Measurements from ENCODE around the gene OVAAL.

OVAAL gene

GRCh38 chr1:180560868-180561600 is 2.3 kb downstream of the OVAAL start:
- TF ChIP-seq, protein P1, sequence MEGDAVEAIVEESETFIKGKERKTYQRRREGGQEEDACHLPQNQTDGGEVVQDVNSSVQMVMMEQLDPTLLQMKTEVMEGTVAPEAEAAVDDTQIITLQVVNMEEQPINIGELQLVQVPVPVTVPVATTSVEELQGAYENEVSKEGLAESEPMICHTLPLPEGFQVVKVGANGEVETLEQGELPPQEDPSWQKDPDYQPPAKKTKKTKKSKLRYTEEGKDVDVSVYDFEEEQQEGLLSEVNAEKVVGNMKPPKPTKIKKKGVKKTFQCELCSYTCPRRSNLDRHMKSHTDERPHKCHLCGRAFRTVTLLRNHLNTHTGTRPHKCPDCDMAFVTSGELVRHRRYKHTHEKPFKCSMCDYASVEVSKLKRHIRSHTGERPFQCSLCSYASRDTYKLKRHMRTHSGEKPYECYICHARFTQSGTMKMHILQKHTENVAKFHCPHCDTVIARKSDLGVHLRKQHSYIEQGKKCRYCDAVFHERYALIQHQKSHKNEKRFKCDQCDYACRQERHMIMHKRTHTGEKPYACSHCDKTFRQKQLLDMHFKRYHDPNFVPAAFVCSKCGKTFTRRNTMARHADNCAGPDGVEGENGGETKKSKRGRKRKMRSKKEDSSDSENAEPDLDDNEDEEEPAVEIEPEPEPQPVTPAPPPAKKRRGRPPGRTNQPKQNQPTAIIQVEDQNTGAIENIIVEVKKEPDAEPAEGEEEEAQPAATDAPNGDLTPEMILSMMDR (IDR thresholded peaks at IDR 0.05; ENCODE audit: insufficient read depth, low read depth, low read length, missing control alignments), result no peak
- H3K4me3 ChIP-seq (ENCODE audit: low read depth, low read length), result no peak overlapping the region
- no peak for DNase-seq (ENCODE audit: low read depth)

DNA sequence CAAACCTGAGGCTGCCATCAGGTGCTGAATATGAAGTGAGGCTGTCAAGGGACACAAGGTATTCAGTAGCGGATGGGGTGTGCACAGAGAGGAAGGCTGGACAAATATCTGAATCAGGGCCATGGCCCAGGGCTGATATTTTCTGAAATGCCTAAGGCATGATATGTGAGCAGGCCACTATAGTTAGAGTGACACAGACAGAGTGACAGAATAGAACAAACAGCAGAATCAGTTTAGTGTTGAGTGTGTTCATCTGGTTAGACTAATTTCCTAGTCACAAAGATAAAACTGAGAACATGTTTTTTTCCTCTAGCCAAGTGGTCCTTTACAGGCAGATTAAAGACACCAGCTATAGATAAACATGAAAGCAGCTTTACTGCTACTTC is 3.9 kb downstream of the OVAAL start:
- TF ChIP-seq, protein P1 (IDR thresholded peaks at IDR 0.05; ENCODE audit: insufficient read depth, low read depth, low read length, missing control alignments), result no peak
- DNase-seq (ENCODE audit: low read depth), result no peak
- no peak overlapping the region for H3K4me3 ChIP-seq (ENCODE audit: low read depth, low read length)

- no peak overlapping the region for H3K4me3 ChIP-seq (ENCODE audit: low read depth, low read length)
- no peak for DNase-seq (ENCODE audit: low read depth)
- TF ChIP-seq, protein P1 (IDR thresholded peaks at IDR 0.05; ENCODE audit: insufficient read depth, low read depth, low read length, missing control alignments), result no peak
Observed at GRCh38 chr1:180563026-180563827, 4.5 kb downstream of the OVAAL start.

- no peak for DNase-seq (ENCODE audit: low read depth)
- H3K4me3 ChIP-seq (ENCODE audit: low read depth, low read length), result no peak overlapping the region
- TF ChIP-seq, protein P1 (IDR thresholded peaks at IDR 0.05; ENCODE audit: insufficient read depth, low read depth, low read length, missing control alignments), result no peak
Observed at GRCh38 chr1:180565121-180565871, 6.5 kb downstream of the OVAAL start.

- TF ChIP-seq, protein P1 (IDR thresholded peaks at IDR 0.05; ENCODE audit: insufficient read depth, low read depth, low read length, missing control alignments), result no peak
- H3K4me3 ChIP-seq (ENCODE audit: low read depth, low read length), result no peak overlapping the region
- no peak for DNase-seq (ENCODE audit: low read depth)
Observed at GRCh38 chr1:180566026-180566425, 7.3 kb downstream of the OVAAL start.

DNA sequence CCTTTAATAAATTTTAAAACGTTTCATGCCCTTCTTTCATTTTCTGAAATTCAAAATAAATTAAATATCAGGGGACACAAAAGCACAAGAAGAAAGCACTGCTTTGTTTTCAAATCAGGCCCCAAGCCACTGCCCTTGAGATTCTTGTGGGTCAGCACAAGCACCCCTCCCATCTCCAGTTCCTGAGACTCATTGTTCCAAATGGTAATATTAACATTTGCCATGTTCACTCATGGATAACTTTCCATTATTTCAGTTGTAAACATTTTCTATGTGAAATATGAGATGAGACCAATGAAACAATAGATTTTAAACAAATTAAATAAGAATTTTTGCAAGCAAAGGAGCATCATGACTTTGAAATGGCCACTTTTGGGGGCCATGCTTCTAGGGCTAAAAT is 7.7 kb downstream of the OVAAL start:
- no peak overlapping the region for H3K4me3 ChIP-seq (ENCODE audit: low read depth, low read length)
- TF ChIP-seq, protein P1 (IDR thresholded peaks at IDR 0.05; ENCODE audit: insufficient read depth, low read depth, low read length, missing control alignments), result no peak
- no peak for DNase-seq (ENCODE audit: low read depth)
